Kasumi-1 (cell line): Measurements from ENCODE around the gene RNF126.
"Not testable (repeated sequence)": the region's sequence is repeated elsewhere in the genome, so short reads cannot be mapped to it uniquely, and the experiment has no call there.

Experiments used
- DNase-seq, 2 experiments: peaks; one replicate each; lab custom pipeline; 2025; lab: John Stamatoyannopoulos, UW

RNF126 gene

GRCh38 chr19:628168-628567 lies 34.8 kb downstream of the RNF126 start:
- no peak for DNase-seq

- not testable (repeated sequence) for DNase-seq
Observed at GRCh38 chr19:626566-626965, 36.4 kb downstream of the RNF126 start.

GRCh38 chr19:625257-625656 lies 37.8 kb downstream of the RNF126 start:
- no peak for DNase-seq

- no peak for DNase-seq
Observed at GRCh38 chr19:624433-625109, 38.4 kb downstream of the RNF126 start.

GRCh38 chr19:623974-624373 lies 39.0 kb downstream of the RNF126 start:
- no peak for DNase-seq

- DNase-seq: no peak
Observed at GRCh38 chr19:623175-623916, 39.7 kb downstream of the RNF126 start.

- DNase-seq: no peak
Observed at GRCh38 chr19:622666-623065, 40.3 kb downstream of the RNF126 start.

GRCh38 chr19:621819-622218 lies 41.2 kb downstream of the RNF126 start:
- no peak for DNase-seq

- not testable (repeated sequence) for DNase-seq
Observed at GRCh38 chr19:621191-621590, 41.8 kb downstream of the RNF126 start.

GRCh38 chr19:620166-620862 lies 42.7 kb downstream of the RNF126 start:
- no peak for DNase-seq

GRCh38 chr19:619286-620002 lies 43.6 kb downstream of the RNF126 start:
- DNase-seq: no peak

- DNase-seq: no peak
Observed at GRCh38 chr19:618674-619285, 44.2 kb downstream of the RNF126 start.

GRCh38 chr19:618247-618619 lies 44.8 kb downstream of the RNF126 start:
- DNase-seq: no peak

- no peak for DNase-seq
Observed at GRCh38 chr19:617551-618246, 45.3 kb downstream of the RNF126 start.

- DNase-seq: no peak
Observed at GRCh38 chr19:616747-617526, 46.1 kb downstream of the RNF126 start.

- DNase-seq: no peak
Observed at GRCh38 chr19:616062-616700, 46.8 kb downstream of the RNF126 start.

- no peak for DNase-seq
Observed at GRCh38 chr19:615619-616018, 47.4 kb downstream of the RNF126 start.

GRCh38 chr19:613732-614567 lies 49.1 kb downstream of the RNF126 start:
- no peak for DNase-seq

- DNase-seq: no peak
Observed at GRCh38 chr19:612941-613340, 50.1 kb downstream of the RNF126 start.
